ENCODE data around the gene UGP2. TPM values are rescaled to one million over a fixed set of nuclear protein-coding genes. Genes with fewer than 3 reads are reported as not detected.
A peak's percentile ranks its signal among the peaks of the same experiment; 100 is the strongest.

Gene UGP2
- total RNA-seq, 1 experiment from 2014 or later, result 89.5 TPM

- intact Hi-C loops (cut with micrococcal nuclease; ENCODE audit: unreplicated experiment), result no loop called here
- ChIA-PET POLR2A (ENCODE audit: unreplicated experiment) (no interaction called here), CTCF (no interaction called here)
- Histone ChIP-seq H3K9me3 (ENCODE audit: insufficient read depth, low read depth) (no peaks in the 10 kb centered on the region), H3K36me3 (ENCODE audit: low read depth) (no peaks in the 10 kb centered on the region), H4K20me1 (ENCODE audit: insufficient read depth) (no peaks in the 10 kb centered on the region), H3K27ac (no peak overlapping the region), H3K79me2 (ENCODE audit: low read depth) (no peaks in the 10 kb centered on the region), H3F3A (ENCODE audit: insufficient read depth, low read depth) (no peaks in the 10 kb centered on the region), H3K27me3 (ENCODE audit: insufficient read depth, low read depth) (no peaks in the 10 kb centered on the region), H3K4me3 (no peak overlapping the region), H3K4me2 (no peak overlapping the region), H3K4me1 (replicated peaks; ENCODE audit: insufficient read depth) (peaks cover 9% of the 10 kb centered on the region; the same call in 1 of the 2 replicates), H3K9me2 (ENCODE audit: insufficient read depth) (no peaks in the 10 kb centered on the region), H2AFZ (0 out of 2 replicates have a peak overlapping the region, but pooled peaks have one; percentile 28)
- no TSS peak for BruUV-seq (replicated peaks)
- TF ChIP-seq CTCF (conservative IDR thresholded peaks at IDR 0.05), result no peak
- no peak for TF ChIP-seq EZH2 (IDR thresholded peaks at IDR 0.05; ENCODE audit: low read depth)
- no peak for DNase-seq
Measured at GRCh38 chr2:63820969-63821368, 20.7 kb upstream of the UGP2 start.

- intact Hi-C loops (cut with micrococcal nuclease; ENCODE audit: unreplicated experiment), result no loop called here
- CTCF ChIA-PET, result no interaction called here
- Histone ChIP-seq H3K9me3 (ENCODE audit: insufficient read depth, low read depth) (no peaks in the 10 kb centered on the region), H3K4me1 (replicated peaks; ENCODE audit: insufficient read depth) (peaks cover 9% of the 10 kb centered on the region; the same call in 1 of the 2 replicates), H2AFZ (0 out of 2 replicates have a peak overlapping the region, but pooled peaks have one; percentile 28), H3K27ac (no peak overlapping the region), H3K36me3 (ENCODE audit: low read depth) (no peaks in the 10 kb centered on the region), H3K4me3 (no peak overlapping the region), H3K9me2 (ENCODE audit: insufficient read depth) (no peaks in the 10 kb centered on the region), H3F3A (ENCODE audit: insufficient read depth, low read depth) (no peaks in the 10 kb centered on the region), H3K27me3 (ENCODE audit: insufficient read depth, low read depth) (no peaks in the 10 kb centered on the region), H4K20me1 (ENCODE audit: insufficient read depth) (no peaks in the 10 kb centered on the region), H3K79me2 (ENCODE audit: low read depth) (no peaks in the 10 kb centered on the region), H3K4me2 (no peak overlapping the region)
- POLR2A ChIA-PET (ENCODE audit: unreplicated experiment), result no interaction called here
- no peak for TF ChIP-seq EZH2 (IDR thresholded peaks at IDR 0.05; ENCODE audit: low read depth)
- no TSS peak for BruUV-seq (replicated peaks)
- DNase-seq, result no peak
Measured at GRCh38 chr2:63821396-63821795, 20.3 kb upstream of the UGP2 start.

- no peaks in the 10 kb centered on the region for H3K36me3 ChIP-seq (ENCODE audit: low read depth)
- no peaks in the 10 kb centered on the region for H3K9me2 ChIP-seq (ENCODE audit: insufficient read depth)
- intact Hi-C loops (cut with micrococcal nuclease; ENCODE audit: unreplicated experiment), result no loop called here
- H3K4me1 ChIP-seq (replicated peaks; ENCODE audit: insufficient read depth), result peaks cover 9% of the 10 kb centered on the region; the same call in 1 of the 2 replicates
- H4K20me1 ChIP-seq (ENCODE audit: insufficient read depth), result no peaks in the 10 kb centered on the region
- H3K79me2 ChIP-seq (ENCODE audit: low read depth), result no peaks in the 10 kb centered on the region
- no peaks in the 10 kb centered on the region for H3F3A ChIP-seq (ENCODE audit: insufficient read depth, low read depth)
- POLR2A ChIA-PET (ENCODE audit: unreplicated experiment), result no interaction called here
- no peak for DNase-seq
- H3K4me2 ChIP-seq, result no peak overlapping the region
- no peaks in the 10 kb centered on the region for H3K27me3 ChIP-seq (ENCODE audit: insufficient read depth, low read depth)
- CTCF ChIA-PET, result no interaction called here
- no peak overlapping the region for H3K4me3 ChIP-seq
- H2AFZ ChIP-seq, result no peak overlapping the region
- BruUV-seq (replicated peaks), result no TSS peak
- TF ChIP-seq EZH2 (IDR thresholded peaks at IDR 0.05; ENCODE audit: low read depth) (no peak), CTCF (conservative IDR thresholded peaks at IDR 0.05) (no peak)
- H3K27ac ChIP-seq, result no peak overlapping the region
- H3K9me3 ChIP-seq (ENCODE audit: insufficient read depth, low read depth), result no peaks in the 10 kb centered on the region
Measured at GRCh38 chr2:63822478-63822877, 19.2 kb upstream of the UGP2 start.

DNA sequence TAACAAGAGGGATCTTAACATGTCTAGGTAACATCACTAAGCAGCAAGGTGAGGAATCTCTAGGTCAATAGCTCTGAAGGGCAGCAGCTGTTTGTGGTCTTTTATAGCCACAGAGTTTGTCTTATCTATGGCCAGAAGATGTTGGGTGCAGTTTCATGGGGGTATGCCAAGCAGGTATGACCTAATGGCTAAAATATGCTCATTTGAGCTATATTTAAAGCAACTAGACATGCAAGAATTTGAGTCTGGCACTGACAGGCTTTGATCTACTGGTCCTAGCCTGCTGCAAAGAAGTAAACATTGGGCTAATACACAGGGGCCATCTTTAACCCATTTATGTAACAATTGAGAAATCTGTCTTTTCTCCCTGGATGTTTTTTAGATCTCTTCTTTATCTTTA, 13.9 kb upstream of the UGP2 start:
- H3K4me3 ChIP-seq, result no peak overlapping the region
- CTCF ChIA-PET, result no interaction called here
- H2AFZ ChIP-seq, result no peak overlapping the region
- intact Hi-C loops (cut with micrococcal nuclease; ENCODE audit: unreplicated experiment), result no loop called here
- H3K9me2 ChIP-seq (ENCODE audit: insufficient read depth), result no peaks in the 10 kb centered on the region
- H3F3A ChIP-seq (ENCODE audit: insufficient read depth, low read depth), result peaks cover 5% of the 10 kb centered on the region; the same call in 1 of the 2 replicates
- no peak overlapping the region for H3K4me2 ChIP-seq
- no peaks in the 10 kb centered on the region for H3K79me2 ChIP-seq (ENCODE audit: low read depth)
- no peaks in the 10 kb centered on the region for H4K20me1 ChIP-seq (ENCODE audit: insufficient read depth)
- POLR2A ChIA-PET (ENCODE audit: unreplicated experiment), result interaction anchor here (0.6 kb wide), 2 partner anchors 14 to 216 kb away, joined by 3 to 5 read pairs; partner anchors contain the start of gene UGP2
- H3K27me3 ChIP-seq (ENCODE audit: insufficient read depth, low read depth), result no peaks in the 10 kb centered on the region
- no peaks in the 10 kb centered on the region for H3K9me3 ChIP-seq (ENCODE audit: insufficient read depth, low read depth)
- BruUV-seq (replicated peaks), result no TSS peak
- peak; percentile 42 to 46 for DNase-seq
- no peak for TF ChIP-seq EZH2 (IDR thresholded peaks at IDR 0.05; ENCODE audit: low read depth)
- no peak for TF ChIP-seq CTCF (conservative IDR thresholded peaks at IDR 0.05)
- no peaks in the 10 kb centered on the region for H3K36me3 ChIP-seq (ENCODE audit: low read depth)
- 0 out of 2 replicates have a peak, but pooled peaks cover 9% of the 10 kb centered on the region for H3K4me1 ChIP-seq (replicated peaks; ENCODE audit: insufficient read depth)
- no peak overlapping the region for H3K27ac ChIP-seq
